Gastrocnemius medialis (tissue), 4 donors: Measurements from ENCODE around the gene KIF16B. TPM values are rescaled to one million over a fixed set of nuclear protein-coding genes. Genes with fewer than 3 reads are reported as not detected.
"Not testable (repeated sequence)": the region's sequence is repeated elsewhere in the genome, so short reads cannot be mapped to it uniquely, and the experiment has no call there.

Experiments
- ATAC-seq, 2 donors: fragments of 150-250 bp; one replicate each; pipeline ENCODE4 v1.9.1; 2016
- DNase-seq, 2 donors: peaks; one replicate each; pipeline ENCODE4 v3.0.0-alpha.2; 2019
- H3K27ac ChIP-seq, 4 donors: fragments of 200-600 bp; sonication (generic); 1 replicate in 1 of 4; 2 replicates in 3 of 4; pipeline ENCODE4 v1.5.1; 2016 to 2018; ENCODE audit warnings: mild to moderate bottlenecking in 2 of 4, moderate library complexity in 1 of 4
- H3K27me3 ChIP-seq, 3 donors: fragments of 200-600 bp; sonication (generic) in 2 of 3; 1 replicate in 1 of 3; 2 replicates in 2 of 3; pipeline versions ENCODE4 v1.5.1 to v1.6.0; 2016 to 2019; ENCODE audit warnings: mild to moderate bottlenecking in 1 of 3, moderate library complexity in 1 of 3
- H3K36me3 ChIP-seq, 2 donors: fragments of 200-600 bp; sonication (generic) in 1 of 2; one replicate each; pipeline ENCODE4 v1.5.1; 2017 to 2018
- H3K4me1 ChIP-seq, 2 donors: fragments of 200-600 bp; sonication (generic) in 1 of 2; one replicate each; pipeline ENCODE4 v1.5.1; 2016 to 2017; ENCODE audit warnings: mild to moderate bottlenecking in 2 of 2
- H3K4me3 ChIP-seq, 4 donors: fragments of 200-600 bp; sonication (generic) in 3 of 4; 1 replicate in 1 of 4; 2 replicates in 3 of 4; pipeline ENCODE4 v1.5.1; 2016 to 2019; ENCODE audit warnings: mild to moderate bottlenecking in 2 of 4
- H3K9me3 ChIP-seq, 3 donors: fragments of 200-600 bp; sonication (generic) in 2 of 3; 1 replicate in 1 of 3; 2 replicates in 2 of 3; pipeline ENCODE4 v1.5.1; 2016 to 2019
- POLR2A ChIP-seq, 2 donors: fragments of 450-650 bp; IDR thresholded peaks; one replicate each; pipeline ENCODE4 v1.6.1; 2017; ENCODE audit warnings: antibody characterized with exemption in 2 of 2, mild to moderate bottlenecking in 2 of 2, moderate library complexity in 2 of 2
- in situ Hi-C, 4 donors: fragments of 200-750 bp; cut with MboI; loops; one replicate each; pipeline versions ENCODE4 v1.15.0 to v1.8.0; 2017; ENCODE audit warnings: low sequenced_read_pairs in 4 of 4
- intact Hi-C: fragments of 100-400 bp; cut with DNase I; formaldehyde crosslinking; loops from one replicate; pipeline ENCODE4 v1.15.1; 2023; ENCODE audit warnings: low total_unique reads
- total RNA-seq, 4 donors: library from RNA; depleted of rRNA; stranded (reverse); fragments of >200 nt; gene quantifications; one replicate each; pipeline versions ENCODE4 v1.1.0 to v1.2.3, GENCODE V29; 2016
- TF ChIP-seq, protein P1 (sequence below), 5 experiments: fragments of 450-650 bp in 3 of 5; fragments of 200-600 bp in 2 of 5; sonication (generic) in 2 of 5; IDR thresholded peaks in 4 of 5; conservative IDR thresholded peaks in 1 of 5; 1 replicate in 4 of 5; 2 replicates in 1 of 5; pipeline ENCODE4 v1.5.1; 2016 to 2019; ENCODE audit warnings: antibody characterized with exemption in 5 of 5, mild to moderate bottlenecking in 3 of 5, moderate library complexity in 3 of 5

Gene KIF16B
- total RNA-seq, 4 donors from 2014 or later = 13.4 to 23.9 (median 20.0) TPM

DNA sequence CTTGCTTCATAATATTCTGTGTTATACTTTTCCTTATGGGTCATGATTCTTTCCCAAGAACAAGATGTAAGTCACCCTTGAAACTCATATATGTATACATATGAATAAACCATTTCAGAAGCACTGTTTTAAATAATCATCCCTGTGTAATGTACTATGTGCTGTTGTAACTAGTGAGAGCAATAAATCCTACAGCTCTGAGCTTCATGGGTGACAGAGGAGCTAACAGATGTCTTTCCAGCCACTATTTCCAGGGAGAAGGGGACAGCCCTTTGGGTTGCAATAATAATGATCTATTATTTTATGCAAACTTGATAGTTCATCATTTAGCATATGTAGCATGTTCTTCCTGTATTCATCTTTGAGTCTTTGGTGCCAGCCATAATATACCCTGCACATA is 342.8 kb downstream of the KIF16B start:
- ATAC-seq (no peak), DNase-seq (no peak)
- in situ Hi-C loops = no loop called here
- intact Hi-C loops = no loop called here
- no peak for TF ChIP-seq POLR2A (IDR thresholded peaks at IDR 0.05)
- TF ChIP-seq, protein P1, sequence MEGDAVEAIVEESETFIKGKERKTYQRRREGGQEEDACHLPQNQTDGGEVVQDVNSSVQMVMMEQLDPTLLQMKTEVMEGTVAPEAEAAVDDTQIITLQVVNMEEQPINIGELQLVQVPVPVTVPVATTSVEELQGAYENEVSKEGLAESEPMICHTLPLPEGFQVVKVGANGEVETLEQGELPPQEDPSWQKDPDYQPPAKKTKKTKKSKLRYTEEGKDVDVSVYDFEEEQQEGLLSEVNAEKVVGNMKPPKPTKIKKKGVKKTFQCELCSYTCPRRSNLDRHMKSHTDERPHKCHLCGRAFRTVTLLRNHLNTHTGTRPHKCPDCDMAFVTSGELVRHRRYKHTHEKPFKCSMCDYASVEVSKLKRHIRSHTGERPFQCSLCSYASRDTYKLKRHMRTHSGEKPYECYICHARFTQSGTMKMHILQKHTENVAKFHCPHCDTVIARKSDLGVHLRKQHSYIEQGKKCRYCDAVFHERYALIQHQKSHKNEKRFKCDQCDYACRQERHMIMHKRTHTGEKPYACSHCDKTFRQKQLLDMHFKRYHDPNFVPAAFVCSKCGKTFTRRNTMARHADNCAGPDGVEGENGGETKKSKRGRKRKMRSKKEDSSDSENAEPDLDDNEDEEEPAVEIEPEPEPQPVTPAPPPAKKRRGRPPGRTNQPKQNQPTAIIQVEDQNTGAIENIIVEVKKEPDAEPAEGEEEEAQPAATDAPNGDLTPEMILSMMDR (IDR thresholded peaks at IDR 0.05 in 4 of 5, conservative IDR thresholded peaks at IDR 0.05 in 1 of 5) = no peak
- no peaks in the 10 kb centered on the region for H3K4me1 ChIP-seq
- H3K27me3 ChIP-seq = no peaks in the 10 kb centered on the region
- no peaks in the 10 kb centered on the region for H3K36me3 ChIP-seq
- H3K4me3 ChIP-seq = no peak overlapping the region
- no peak overlapping the region for H3K27ac ChIP-seq
- H3K9me3 ChIP-seq = no peaks in the 10 kb centered on the region

DNA sequence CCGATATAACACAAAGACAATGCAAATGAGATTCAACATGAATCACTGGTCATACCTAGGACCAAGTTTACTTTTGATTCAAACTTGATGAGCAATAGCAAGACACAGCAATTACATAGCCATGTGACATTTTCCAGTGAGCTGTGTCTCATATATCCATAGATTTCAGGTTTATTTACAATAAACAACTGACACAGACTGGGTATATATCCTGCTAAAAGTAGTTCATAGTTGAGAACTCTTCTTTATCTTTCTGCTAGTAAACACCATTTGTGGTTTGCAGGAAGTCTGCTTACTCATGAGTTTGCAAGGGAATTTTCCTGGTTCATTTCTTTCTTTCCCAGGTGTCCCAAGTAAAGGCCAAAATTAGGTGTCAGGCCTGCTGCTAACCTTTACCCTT is 343.4 kb downstream of the KIF16B start:
- Histone ChIP-seq H3K36me3 (no peaks in the 10 kb centered on the region), H3K27me3 (no peaks in the 10 kb centered on the region), H3K4me3 (no peak overlapping the region), H3K9me3 (no peaks in the 10 kb centered on the region), H3K4me1 (no peaks in the 10 kb centered on the region), H3K27ac (no peak overlapping the region)
- TF ChIP-seq, protein P1 (IDR thresholded peaks at IDR 0.05 in 4 of 5, conservative IDR thresholded peaks at IDR 0.05 in 1 of 5) = no peak
- TF ChIP-seq POLR2A (IDR thresholded peaks at IDR 0.05) = no peak
- in situ Hi-C loops = no loop called here
- intact Hi-C loops = no loop called here
- no peak for ATAC-seq
- no peak for DNase-seq

DNA sequence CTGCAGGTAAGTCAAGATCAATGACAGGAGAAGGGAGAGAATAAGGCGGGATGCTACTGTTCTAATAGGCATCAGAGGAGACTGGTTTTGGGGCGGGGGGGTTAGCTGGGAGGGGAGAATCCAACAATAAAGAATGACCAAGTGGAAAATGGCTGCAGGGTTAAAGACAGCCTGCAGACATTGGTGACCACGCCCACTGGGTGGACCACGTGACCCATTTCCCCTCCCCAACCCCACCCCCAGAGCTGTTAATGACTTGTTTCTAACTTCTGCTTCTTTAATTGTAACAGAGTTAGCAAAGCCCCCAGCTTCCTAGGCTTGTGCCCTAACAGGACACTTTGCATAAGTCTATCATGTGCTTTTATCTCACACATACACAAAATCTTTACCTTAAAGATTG is 344.5 kb downstream of the KIF16B start:
- DNase-seq = no peak
- no peaks in the 10 kb centered on the region for H3K27me3 ChIP-seq
- ATAC-seq = no peak
- H3K36me3 ChIP-seq = no peaks in the 10 kb centered on the region
- no peaks in the 10 kb centered on the region for H3K9me3 ChIP-seq
- H3K4me1 ChIP-seq = no peaks in the 10 kb centered on the region
- in situ Hi-C loops = no loop called here
- H3K4me3 ChIP-seq = no peak overlapping the region
- no peak overlapping the region for H3K27ac ChIP-seq
- TF ChIP-seq, protein P1 (IDR thresholded peaks at IDR 0.05 in 4 of 5, conservative IDR thresholded peaks at IDR 0.05 in 1 of 5) = no peak
- no peak for TF ChIP-seq POLR2A (IDR thresholded peaks at IDR 0.05)
- intact Hi-C loops = no loop called here

DNA sequence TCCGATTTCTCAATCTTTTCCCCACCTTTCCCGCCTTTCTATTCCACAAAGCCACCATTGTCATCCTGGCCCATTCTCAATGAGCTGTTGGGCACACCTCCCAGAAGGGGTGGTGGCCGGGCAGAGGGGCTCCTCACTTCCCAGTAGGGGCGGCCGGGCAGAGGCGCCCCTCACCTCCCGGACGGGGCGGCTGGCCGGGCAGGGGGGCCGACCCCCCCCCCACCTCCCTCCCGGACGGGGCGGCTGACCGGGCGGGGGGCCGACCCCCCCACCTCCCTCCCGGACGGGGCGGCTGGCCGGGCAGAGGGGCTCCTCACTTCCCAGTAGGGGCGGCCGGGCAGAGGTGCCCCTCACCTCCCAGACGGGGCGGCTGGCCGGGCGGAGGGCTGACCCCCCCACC is 346.3 kb downstream of the KIF16B start:
- H3K27ac ChIP-seq, H3K9me3 ChIP-seq, ATAC-seq, H3K36me3 ChIP-seq, H3K4me1 ChIP-seq, H3K27me3 ChIP-seq, in situ Hi-C loops, DNase-seq, intact Hi-C loops, H3K4me3 ChIP-seq: not testable (repeated sequence)

DNA sequence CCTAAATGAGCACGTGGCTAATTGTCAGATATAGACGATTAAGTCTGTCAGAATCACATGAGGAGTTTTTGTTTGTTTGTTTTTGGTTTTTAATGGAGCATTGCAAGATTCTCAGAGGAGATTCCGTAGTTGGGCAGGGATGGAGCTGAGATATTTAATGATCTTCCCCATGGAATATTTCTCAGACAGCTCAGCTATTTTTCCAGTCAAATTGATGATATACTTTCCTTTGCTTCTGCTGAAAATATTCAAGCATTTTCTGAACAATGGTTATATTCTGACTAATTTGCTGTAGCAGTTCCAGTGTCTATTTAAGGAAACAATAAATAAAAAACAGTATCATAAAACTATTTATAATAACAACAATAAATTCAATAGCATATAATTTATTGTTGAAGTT is 348.4 kb downstream of the KIF16B start:
- DNase-seq = no peak
- TF ChIP-seq POLR2A (IDR thresholded peaks at IDR 0.05) = no peak
- TF ChIP-seq, protein P1 (IDR thresholded peaks at IDR 0.05 in 4 of 5, conservative IDR thresholded peaks at IDR 0.05 in 1 of 5) = no peak
- intact Hi-C loops (no loop called here), in situ Hi-C loops (no loop called here)
- Histone ChIP-seq H3K27me3 (no peaks in the 10 kb centered on the region), H3K36me3 (no peaks in the 10 kb centered on the region), H3K27ac (no peak overlapping the region), H3K9me3 (no peaks in the 10 kb centered on the region), H3K4me1 (no peaks in the 10 kb centered on the region), H3K4me3 (no peak overlapping the region)
- ATAC-seq = no peak
